Measurements from ENCODE around the gene ENOX2.

Gene ENOX2

DNA sequence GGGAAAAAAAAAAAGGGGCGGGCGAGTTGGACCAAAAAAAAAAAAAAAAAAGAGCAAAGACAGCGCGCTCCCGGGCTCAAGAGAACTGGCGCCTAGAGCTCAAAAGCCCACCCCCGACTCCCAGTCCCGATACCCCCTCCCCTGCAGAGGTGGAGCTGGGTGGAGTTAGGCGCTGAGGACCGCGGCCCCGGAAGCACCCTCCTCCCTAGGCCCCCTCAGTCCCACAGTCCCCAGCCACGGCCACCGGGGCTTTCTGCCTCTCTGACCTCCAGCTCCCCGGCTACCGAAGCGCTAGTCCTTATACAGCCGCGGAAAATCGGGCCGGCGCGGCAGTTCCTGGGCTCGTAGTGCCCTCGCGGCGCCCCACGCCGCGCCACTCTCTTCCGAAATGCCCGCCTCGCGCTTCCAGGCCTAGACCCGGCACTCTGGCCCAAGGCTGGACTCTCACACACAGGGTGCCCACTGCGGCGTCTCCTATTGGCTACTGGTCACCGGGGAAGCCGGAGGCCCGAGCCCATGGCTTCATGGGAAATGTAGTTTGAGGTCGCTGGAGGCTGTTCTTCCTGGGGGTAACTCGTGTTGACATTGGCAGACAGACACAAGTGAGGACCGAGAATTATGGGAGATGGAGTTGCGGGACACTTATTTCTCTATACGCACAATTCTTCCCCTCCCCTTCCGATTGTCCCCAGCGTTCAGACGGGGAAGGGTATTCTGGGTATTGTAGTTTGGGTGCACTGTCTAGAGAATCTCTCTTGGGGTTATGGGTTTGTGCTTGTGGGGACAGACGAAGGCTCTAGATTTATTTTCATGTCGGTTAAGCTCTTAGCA is at the start of gene ENOX2:
Gene ENOX2 (minus strand): TSS at position 427 of the 831 bp plus-strand sequence. CDS start 199,993 bp downstream, outside the sequence.
- in situ Hi-C loops (cut with MboI; ENCODE audit: low sequenced_read_pairs) = loop anchor here (25.0 kb wide), 1 partner anchor 366 kb away; no protein-coding TSS in a partner anchor

- in situ Hi-C loops (cut with MboI; ENCODE audit: low sequenced_read_pairs) = no loop called here
Measured at GRCh38 chrX:130952266-130953043, 49.4 kb upstream of the ENOX2 start.

DNA sequence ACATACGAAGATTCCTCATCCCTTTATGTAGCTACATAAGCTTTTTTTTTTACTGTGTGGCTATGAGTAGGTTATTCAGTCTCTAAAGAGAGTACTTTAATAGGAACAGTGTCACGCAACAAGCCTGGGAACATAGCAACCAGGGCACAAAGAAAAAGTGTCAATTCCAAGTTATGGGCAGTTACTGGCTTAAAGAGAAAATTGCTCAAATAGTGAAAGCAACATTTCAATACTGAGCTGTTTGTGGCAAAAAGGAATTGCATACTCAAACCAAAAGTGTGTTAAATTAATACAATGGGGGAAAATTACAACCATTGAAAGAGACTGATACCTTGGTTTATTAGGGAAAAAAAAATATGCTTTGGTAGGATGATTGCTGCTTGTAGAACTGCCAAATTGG is 41.2 kb upstream of the ENOX2 start:
- in situ Hi-C loops (cut with MboI; ENCODE audit: low sequenced_read_pairs) = no loop called here

DNA sequence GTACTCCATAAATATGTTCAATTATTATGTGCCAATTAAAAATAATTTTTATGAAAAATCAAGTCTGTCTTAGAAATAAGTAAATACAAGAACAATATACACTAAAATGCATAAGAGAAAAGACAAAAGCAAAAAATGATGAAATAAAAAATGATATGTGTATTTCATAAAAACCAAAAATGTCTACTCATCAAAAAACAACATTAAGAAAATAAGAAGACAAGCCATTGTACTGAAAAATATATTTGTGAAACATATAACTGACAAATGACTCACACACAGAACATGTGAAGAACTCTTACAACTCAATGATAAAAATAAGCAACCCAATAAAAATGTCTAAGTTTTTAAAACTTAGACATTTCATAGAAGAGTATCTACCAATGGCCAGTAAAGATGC is 34.1 kb upstream of the ENOX2 start:
- in situ Hi-C loops (cut with MboI; ENCODE audit: low sequenced_read_pairs) = no loop called here

DNA sequence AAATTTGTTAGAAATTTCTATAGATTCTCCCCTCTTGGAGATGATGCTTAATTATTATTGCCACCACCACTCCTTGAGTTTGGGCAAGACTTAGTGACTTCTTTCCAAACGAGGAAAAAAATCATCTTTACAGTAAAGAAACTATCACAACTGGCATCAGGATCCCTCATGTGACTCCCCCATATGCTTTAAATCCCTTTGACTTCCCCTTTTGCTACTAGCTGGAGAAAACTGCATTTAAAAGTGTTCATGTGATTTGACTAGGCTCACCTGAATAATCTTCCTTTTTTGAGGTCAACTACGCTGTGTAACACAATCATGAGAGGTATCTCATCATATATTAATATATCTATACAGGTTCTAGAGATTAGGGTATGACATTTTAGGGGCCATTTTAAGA is 30.3 kb upstream of the ENOX2 start:
- in situ Hi-C loops (cut with MboI; ENCODE audit: low sequenced_read_pairs) = no loop called here

GRCh38 chrX:130920405-130920804 is 17.4 kb upstream of the ENOX2 start:
- in situ Hi-C loops (cut with MboI; ENCODE audit: low sequenced_read_pairs) = loop anchor here (25.0 kb wide), 1 partner anchor 383 kb away; no protein-coding TSS in a partner anchor

- in situ Hi-C loops (cut with MboI; ENCODE audit: low sequenced_read_pairs) = loop anchor here (25.0 kb wide), 1 partner anchor 382 kb away; no protein-coding TSS in a partner anchor
Measured at GRCh38 chrX:130919676-130920075, 16.7 kb upstream of the ENOX2 start.

GRCh38 chrX:130918498-130918897 is 15.5 kb upstream of the ENOX2 start:
- in situ Hi-C loops (cut with MboI; ENCODE audit: low sequenced_read_pairs) = loop anchor here (25.0 kb wide), 1 partner anchor 381 kb away; no protein-coding TSS in a partner anchor

- in situ Hi-C loops (cut with MboI; ENCODE audit: low sequenced_read_pairs) = loop anchor here (25.0 kb wide), 1 partner anchor 380 kb away; no protein-coding TSS in a partner anchor
Measured at GRCh38 chrX:130916636-130917422, 13.8 kb upstream of the ENOX2 start.

DNA sequence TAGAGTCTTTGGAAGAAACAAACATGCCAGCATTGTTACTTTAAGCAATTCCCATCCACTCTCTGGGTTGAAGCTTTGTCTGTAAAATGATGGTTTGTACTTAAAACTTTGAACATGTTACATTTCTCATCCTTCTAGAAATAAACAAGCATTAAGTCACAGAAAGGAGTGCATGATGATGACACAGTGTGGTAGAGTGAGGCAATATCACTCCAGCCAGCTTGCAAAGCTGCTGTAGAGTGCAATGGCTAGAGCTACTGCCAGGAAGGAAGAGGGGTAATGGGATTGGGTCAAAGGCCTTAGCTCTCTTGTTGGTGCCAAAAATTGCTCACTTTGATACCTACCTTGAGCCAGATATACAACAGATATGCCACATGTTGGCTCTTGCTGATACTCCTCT is 12.3 kb upstream of the ENOX2 start:
- in situ Hi-C loops (cut with MboI; ENCODE audit: low sequenced_read_pairs) = loop anchor here (25.0 kb wide), 1 partner anchor 378 kb away; no protein-coding TSS in a partner anchor

- in situ Hi-C loops (cut with MboI; ENCODE audit: low sequenced_read_pairs) = loop anchor here (25.0 kb wide), 1 partner anchor 372 kb away; no protein-coding TSS in a partner anchor
Measured at GRCh38 chrX:130909469-130910136, 6.6 kb upstream of the ENOX2 start.

GRCh38 chrX:130906776-130907175 is 3.8 kb upstream of the ENOX2 start:
- in situ Hi-C loops (cut with MboI; ENCODE audit: low sequenced_read_pairs) = loop anchor here (25.0 kb wide), 1 partner anchor 369 kb away; no protein-coding TSS in a partner anchor

DNA sequence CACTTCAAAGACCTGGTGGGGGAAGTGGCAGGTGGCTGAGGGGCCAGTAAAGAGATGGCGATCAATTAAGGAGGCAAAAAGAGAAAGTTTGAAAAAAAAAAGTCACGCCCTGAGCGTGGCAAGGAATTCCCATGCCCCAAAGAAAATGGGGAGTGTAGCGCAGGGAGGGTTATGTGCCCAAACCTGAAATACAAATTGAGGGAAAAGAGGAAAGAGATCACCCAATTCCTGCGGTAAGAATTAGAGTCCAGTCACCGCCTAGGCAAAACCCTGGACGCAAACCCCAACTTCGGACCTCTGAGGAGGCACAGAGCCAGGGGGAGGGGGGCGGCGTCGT is 595 bp downstream of the ENOX2 start:
- in situ Hi-C loops (cut with MboI; ENCODE audit: low sequenced_read_pairs) = loop anchor here (25.0 kb wide), 1 partner anchor 365 kb away; no protein-coding TSS in a partner anchor

DNA sequence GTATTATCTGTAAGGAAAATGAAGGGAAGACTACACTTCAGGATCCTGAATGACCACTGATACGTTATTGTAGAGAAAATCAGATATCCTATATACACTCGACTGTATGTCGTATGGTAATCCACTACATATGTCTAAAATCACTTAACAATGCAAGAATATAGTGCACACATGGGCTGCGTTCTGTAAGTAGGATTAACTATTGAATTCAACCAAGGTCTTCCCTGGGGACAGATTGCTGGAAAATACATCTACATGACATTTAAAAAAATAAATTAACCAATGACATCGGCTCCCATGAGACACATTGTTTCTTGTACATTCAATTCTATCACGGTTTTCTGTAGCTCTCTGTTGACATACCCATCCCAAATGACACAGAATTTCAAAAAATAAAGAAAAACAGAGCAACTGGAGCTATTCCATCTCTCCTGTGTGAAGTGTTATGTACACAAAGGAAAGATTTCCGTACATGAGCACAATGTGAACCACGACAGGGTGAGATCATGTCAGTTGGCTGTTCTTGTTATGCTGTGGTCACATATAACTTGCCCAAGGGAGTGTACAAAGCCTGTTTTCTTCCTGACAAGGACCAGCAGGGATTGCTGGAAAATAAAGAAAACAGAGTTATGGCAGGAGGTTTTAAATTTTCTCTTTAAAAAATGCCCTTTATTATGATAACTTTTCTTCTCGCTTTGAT is 6.1 kb downstream of the ENOX2 start:
- in situ Hi-C loops (cut with MboI; ENCODE audit: low sequenced_read_pairs) = no loop called here

DNA sequence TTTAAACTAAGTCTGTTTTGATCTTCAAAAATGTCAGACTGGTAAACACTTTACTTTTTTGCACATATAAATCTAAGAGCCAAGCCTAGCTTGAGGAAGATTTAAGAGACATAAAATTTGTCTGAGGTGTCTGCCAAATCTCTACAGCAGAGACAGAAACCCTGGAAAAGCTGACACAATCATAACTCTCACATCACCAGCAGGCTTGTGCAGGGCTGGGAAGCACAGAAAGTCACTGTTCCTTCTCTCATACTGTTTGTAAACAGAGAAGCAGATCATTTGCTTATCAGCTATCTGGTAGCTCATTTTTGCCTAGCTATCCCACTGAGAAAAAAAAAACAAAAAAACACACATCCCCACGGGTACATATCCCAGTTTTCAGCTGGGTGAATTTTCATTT is 7.0 kb downstream of the ENOX2 start:
- in situ Hi-C loops (cut with MboI; ENCODE audit: low sequenced_read_pairs) = no loop called here

DNA sequence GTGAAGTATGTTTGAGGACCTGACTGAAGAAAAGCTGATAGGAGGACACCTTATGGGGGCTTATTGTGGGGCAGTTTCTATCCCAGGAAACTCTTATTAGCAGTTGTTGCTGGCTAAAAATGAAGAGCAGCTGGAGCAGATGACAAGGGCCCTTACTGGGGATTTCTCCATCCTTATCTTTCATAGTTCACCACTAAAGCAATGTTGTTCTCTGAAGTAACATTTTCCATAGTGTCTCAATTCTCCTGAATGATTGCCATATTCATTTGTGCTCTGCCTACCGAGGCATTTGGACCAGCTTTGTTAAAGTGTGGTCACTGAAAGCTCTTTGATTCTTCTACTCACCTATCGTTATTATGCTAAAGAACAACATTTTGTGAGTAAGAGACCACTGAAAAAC is 7.7 kb downstream of the ENOX2 start:
- in situ Hi-C loops (cut with MboI; ENCODE audit: low sequenced_read_pairs) = no loop called here

DNA sequence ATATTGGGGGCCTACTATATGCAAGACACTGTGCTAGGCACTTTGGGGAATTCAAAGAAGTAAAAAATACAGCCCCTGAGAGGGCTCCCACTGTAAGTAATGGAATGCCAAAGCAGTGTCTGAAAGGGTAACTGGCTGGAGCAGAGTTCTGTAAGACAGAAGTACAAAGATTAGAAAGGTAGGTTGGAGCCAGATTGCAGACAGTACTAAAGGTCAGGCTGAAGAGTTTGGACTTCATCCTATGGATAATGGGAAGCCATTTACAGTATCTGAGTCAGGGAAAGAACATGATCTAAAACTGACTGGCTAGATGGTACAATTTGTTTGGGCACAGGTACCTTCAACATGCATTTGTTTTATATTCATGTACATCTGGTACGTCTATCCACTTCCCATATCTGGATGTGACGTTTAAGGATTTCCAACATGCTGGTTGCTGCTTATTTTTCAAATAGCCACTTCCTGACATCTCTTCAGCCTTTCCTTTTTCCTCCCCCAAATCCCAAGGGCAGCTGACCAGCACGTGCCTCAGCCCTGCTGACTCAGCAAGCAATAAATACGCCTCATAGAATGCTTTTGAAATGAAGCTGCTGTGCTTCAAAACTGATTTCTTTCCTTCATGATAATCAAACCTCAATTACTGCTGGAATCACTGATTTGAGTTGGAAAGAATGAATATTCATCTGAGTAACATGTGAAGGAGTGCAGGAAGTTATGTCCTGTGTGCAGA is 9.5 kb downstream of the ENOX2 start:
- in situ Hi-C loops (cut with MboI; ENCODE audit: low sequenced_read_pairs) = no loop called here

GRCh38 chrX:130887376-130887775 is 15.6 kb downstream of the ENOX2 start:
- in situ Hi-C loops (cut with MboI; ENCODE audit: low sequenced_read_pairs) = no loop called here

- in situ Hi-C loops (cut with MboI; ENCODE audit: low sequenced_read_pairs) = no loop called here
Measured at GRCh38 chrX:130885996-130886395, 17.0 kb downstream of the ENOX2 start.
